ENCODE data around the gene HMGN1.
A peak's percentile ranks its signal among the peaks of the same experiment; 100 is the strongest.

Gene HMGN1

GRCh38 chr21:39367783-39368182 lies 18.9 kb upstream of the HMGN1 start:
- DNase-seq (ENCODE audit: low read depth in 2 of 2), result no peak

GRCh38 chr21:39366563-39366962 lies 17.7 kb upstream of the HMGN1 start:
- DNase-seq (ENCODE audit: low read depth in 2 of 2), result no peak

DNA sequence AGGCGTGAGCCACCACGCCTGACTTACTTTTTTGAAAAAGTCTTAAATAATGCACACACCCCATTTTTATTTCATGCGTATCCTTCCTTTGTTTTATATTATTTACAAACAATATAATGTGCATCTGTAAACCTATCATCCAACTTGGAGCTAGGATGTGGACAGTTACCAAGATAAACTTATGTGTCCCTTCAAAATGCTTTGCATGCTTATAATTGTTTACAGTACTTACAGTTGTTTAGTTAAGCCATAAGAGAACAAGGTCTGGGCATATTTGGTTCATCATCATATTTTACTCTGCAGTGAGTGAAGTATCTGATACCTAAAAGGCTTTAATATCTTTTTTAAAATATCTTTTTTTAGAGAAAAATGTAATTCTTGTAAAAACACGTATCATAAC lies 16.1 kb upstream of the HMGN1 start:
- no peak for DNase-seq (ENCODE audit: low read depth in 2 of 2)

GRCh38 chr21:39363607-39364555 lies 15.0 kb upstream of the HMGN1 start:
- DNase-seq (ENCODE audit: low read depth in 2 of 2), result no peak

- DNase-seq (ENCODE audit: low read depth in 2 of 2), result no peak
Observed at GRCh38 chr21:39362733-39363132, 13.8 kb upstream of the HMGN1 start.

- DNase-seq (ENCODE audit: low read depth in 2 of 2), result no peak
Observed at GRCh38 chr21:39359382-39359781, 10.5 kb upstream of the HMGN1 start.

DNA sequence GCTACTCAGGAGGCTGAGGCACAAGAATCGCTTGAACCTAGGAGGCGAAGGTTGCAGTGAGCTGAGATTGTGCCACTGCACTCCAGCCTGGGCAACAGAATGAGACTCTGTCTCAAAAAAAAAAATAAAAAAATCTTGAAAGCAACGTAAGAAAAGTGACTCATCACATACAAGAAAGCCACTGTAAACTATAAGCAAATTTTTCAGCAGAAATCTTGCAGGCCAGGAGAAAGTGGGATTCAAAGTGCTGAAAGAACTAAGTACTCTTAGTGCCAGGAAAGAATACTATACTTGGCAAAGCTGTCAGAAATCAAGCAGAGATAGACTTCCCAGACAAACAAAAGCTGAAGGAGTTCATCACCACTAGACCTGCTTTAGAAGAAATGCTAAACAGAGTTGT lies 4.4 kb upstream of the HMGN1 start:
- no peak for DNase-seq (ENCODE audit: low read depth in 2 of 2)

- no peak for DNase-seq (ENCODE audit: low read depth in 2 of 2)
Observed at GRCh38 chr21:39350094-39351005, 1.5 kb upstream of the HMGN1 start.

GRCh38 chr21:39349211-39350093 lies 564 bp upstream of the HMGN1 start:
- DNase-seq (ENCODE audit: low read depth in 2 of 2), result peak; percentile 90 to 95

- DNase-seq (ENCODE audit: low read depth in 2 of 2), result no peak
Observed at GRCh38 chr21:39348040-39348354, 891 bp downstream of the HMGN1 start.

DNA sequence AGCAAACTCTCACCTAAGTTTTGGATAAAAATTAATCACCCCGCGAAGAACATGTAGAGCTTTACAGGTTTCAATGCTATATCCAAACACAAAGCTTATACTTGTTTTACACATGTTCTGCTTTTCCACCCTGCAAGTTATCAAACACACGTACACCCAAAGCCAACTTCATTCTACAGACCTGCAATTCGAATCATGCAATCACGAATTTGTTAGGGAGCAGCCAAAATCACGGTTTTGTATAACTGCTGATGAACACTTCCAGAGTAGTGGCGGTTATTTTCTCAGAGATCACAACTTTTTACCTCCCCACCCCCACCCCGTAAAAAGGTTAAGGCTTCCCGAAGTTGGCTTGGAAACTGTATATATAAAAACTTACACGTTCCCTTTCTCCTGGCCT lies 1.4 kb downstream of the HMGN1 start:
- DNase-seq (ENCODE audit: low read depth in 2 of 2), result no peak

GRCh38 chr21:39346671-39347331 lies 2.1 kb downstream of the HMGN1 start:
- no peak for DNase-seq (ENCODE audit: low read depth in 2 of 2)

- no peak for DNase-seq (ENCODE audit: low read depth in 2 of 2)
Observed at GRCh38 chr21:39346206-39346605, 2.7 kb downstream of the HMGN1 start.

DNA sequence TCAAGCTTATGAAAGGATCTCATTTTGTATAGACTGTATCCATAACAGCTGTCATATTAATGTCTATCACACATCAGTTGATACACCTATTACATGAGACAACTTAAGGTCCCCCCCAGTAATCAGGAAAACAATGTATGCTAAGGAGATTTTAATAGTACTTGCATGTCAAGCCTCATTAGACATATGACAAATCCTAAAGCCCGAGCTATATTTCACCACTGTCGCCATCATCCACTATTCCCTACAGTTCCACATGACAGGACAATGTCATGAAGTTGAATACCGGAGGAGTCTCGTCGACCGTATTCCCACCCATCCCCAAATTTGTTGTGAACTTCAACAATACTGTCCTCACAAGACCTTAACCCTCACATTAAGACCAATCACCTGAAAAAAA lies 3.4 kb downstream of the HMGN1 start:
- no peak for DNase-seq (ENCODE audit: low read depth in 2 of 2)

DNA sequence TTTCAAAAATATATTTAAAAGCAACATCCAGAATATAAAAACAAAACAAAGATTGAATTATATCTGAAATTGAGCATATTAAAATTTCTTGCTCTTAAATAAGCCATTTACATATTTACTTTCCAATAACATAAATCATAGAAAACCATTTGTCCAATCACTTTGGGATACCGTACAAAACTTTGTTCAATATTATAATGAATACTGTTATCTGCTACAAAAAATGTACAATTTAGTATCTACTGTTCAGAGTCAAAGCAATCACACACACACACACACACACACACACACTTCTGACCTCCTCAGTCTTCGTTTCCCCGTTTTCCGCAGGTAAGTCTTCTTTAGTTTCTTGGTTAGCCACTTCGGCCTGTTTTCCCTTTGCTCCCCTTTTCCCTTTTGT lies 4.0 kb downstream of the HMGN1 start:
- no peak for DNase-seq (ENCODE audit: low read depth in 2 of 2)

DNA sequence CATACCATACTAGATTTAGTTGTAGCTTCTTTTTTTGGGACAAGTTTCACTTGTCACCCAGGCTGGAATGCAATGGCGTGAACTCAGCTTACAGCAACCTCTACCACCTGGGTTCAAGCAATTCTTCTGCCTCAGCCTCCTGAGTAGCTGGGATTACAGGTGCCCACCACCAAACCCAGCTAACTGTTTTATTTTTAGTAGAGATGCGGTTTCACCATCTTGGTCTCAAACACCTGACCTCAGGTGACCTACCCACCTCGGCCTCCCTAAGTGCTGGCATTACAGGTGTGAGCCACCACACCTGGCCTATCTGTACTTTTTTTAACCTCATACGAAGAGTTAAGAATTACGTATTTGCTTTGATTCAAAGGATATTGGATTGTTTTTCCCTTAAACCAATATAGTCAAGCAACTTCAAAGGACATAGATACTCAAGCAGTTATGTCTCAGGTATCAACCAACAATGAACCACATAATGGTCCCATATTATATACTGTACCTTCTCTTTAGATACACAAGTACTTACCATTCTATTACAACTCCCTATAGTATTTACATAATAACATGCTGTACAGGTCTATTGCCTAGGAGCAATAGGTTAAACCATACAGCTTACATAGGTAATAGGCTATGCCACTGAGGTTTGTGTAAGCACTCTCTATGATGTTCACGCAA lies 7.5 kb downstream of the HMGN1 start:
- no peak for DNase-seq (ENCODE audit: low read depth in 2 of 2)

DNA sequence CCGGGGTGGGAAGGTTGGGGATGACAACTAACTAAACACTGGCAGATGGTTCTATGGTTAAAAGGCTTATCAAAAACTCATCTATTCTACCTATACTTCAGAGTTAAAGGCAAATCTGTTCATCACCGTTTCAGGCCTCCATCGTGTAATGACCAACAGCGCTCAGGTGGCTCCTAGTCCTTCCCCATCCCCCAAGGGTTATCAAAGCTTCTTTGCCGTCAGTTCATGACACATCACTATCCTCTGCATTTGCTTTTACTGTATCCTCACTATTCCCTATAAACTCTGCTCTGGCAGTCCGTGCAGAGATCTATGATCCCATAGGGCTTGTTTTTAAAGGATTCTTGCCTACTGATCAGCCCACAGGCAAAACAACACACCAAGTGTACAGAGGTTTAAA lies 8.2 kb downstream of the HMGN1 start:
- no peak for DNase-seq (ENCODE audit: low read depth in 2 of 2)

DNA sequence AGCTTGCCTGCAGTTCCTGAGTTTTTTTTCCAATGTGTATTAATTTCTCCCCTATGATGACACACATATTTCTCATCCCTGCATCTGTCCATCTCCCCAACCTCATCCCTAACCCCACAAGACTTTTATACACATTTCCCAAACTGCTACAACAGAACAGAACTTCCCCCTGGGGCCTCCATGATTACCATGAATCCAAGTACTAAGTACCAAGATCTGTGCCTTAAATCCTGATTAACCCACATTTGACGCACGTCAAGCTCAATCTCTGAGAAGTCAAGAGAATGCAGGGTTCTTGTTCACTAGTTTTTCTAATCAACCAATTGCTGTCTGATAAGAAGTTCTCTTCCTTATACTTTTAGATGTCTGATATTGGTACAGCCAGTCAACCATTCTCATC lies 9.7 kb downstream of the HMGN1 start:
- DNase-seq (ENCODE audit: low read depth in 2 of 2), result no peak

DNA sequence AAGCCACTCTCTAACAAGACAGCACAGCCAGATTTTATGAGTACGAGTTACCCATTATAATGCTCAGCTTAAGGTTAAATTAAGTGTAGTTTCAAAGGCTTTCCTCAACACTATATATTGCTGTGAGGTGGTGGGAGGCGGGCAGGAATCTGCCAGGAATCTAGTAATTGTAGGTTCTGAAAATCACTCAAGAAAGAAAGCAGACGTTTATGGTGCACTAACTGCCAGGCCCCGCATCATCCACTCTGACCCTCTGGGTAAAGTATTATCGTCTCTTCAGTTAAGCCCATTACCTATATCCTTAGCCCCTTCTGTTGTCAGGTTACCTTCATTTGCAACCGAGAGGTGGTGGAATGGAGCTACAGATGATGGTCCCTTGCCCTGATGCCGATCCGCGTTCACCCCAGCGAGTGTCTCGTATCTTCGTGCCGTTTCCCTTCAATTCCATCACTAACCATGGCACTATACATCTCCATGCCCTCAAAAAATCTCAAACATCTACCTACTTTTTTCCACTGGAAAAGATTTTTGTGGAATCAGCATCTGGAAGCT lies 12.4 kb downstream of the HMGN1 start:
- DNase-seq (ENCODE audit: low read depth in 2 of 2), result no peak

DNA sequence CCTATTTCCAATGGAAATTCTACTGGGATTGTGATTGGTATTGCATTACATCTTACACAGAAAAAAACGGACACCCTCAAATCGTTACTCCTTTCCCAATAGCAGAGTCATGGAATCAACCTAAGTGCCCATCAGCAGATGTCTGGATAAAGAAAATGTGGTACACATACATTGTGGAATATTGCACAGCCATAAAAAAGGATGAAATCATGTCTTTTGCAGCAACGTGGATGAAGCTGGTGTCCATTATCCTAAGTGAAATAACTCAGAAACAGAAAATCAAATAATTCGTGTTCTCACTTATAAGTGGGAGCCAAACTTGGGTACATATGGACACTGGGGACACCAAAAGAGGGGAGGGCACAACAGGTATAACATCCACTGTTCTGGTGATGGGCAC lies 14.3 kb downstream of the HMGN1 start:
- no peak for DNase-seq (ENCODE audit: low read depth in 2 of 2)
